Measurements from ENCODE around the gene CHST8. TPM values are rescaled to one million over a fixed set of nuclear protein-coding genes. Genes with fewer than 3 reads are reported as not detected.

CHST8 gene
- total and polyA plus RNA-seq, 2 experiments from 2014 or later: 9.3 to 38.2 TPM

DNA sequence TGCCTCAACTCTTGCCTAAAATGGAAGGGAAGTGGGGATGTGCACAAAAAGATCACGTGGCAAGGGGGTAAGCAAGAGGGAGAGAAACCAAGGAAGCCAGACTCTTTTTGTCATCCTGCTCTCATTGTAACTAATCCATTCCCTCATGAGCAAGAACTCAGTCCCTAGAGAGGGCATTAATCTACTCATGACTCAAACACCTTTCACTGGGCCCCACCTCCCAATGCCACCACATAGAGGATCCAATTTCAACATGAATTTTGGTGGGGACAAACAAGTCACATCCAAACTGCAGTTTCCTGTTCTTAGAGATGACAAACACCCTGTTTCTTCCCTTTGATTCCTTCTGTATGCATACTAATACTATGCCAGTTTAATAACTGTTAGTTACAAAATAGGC lies 11.2 kb upstream of the CHST8 start (continued):
- TF ChIP-seq, protein P1, sequence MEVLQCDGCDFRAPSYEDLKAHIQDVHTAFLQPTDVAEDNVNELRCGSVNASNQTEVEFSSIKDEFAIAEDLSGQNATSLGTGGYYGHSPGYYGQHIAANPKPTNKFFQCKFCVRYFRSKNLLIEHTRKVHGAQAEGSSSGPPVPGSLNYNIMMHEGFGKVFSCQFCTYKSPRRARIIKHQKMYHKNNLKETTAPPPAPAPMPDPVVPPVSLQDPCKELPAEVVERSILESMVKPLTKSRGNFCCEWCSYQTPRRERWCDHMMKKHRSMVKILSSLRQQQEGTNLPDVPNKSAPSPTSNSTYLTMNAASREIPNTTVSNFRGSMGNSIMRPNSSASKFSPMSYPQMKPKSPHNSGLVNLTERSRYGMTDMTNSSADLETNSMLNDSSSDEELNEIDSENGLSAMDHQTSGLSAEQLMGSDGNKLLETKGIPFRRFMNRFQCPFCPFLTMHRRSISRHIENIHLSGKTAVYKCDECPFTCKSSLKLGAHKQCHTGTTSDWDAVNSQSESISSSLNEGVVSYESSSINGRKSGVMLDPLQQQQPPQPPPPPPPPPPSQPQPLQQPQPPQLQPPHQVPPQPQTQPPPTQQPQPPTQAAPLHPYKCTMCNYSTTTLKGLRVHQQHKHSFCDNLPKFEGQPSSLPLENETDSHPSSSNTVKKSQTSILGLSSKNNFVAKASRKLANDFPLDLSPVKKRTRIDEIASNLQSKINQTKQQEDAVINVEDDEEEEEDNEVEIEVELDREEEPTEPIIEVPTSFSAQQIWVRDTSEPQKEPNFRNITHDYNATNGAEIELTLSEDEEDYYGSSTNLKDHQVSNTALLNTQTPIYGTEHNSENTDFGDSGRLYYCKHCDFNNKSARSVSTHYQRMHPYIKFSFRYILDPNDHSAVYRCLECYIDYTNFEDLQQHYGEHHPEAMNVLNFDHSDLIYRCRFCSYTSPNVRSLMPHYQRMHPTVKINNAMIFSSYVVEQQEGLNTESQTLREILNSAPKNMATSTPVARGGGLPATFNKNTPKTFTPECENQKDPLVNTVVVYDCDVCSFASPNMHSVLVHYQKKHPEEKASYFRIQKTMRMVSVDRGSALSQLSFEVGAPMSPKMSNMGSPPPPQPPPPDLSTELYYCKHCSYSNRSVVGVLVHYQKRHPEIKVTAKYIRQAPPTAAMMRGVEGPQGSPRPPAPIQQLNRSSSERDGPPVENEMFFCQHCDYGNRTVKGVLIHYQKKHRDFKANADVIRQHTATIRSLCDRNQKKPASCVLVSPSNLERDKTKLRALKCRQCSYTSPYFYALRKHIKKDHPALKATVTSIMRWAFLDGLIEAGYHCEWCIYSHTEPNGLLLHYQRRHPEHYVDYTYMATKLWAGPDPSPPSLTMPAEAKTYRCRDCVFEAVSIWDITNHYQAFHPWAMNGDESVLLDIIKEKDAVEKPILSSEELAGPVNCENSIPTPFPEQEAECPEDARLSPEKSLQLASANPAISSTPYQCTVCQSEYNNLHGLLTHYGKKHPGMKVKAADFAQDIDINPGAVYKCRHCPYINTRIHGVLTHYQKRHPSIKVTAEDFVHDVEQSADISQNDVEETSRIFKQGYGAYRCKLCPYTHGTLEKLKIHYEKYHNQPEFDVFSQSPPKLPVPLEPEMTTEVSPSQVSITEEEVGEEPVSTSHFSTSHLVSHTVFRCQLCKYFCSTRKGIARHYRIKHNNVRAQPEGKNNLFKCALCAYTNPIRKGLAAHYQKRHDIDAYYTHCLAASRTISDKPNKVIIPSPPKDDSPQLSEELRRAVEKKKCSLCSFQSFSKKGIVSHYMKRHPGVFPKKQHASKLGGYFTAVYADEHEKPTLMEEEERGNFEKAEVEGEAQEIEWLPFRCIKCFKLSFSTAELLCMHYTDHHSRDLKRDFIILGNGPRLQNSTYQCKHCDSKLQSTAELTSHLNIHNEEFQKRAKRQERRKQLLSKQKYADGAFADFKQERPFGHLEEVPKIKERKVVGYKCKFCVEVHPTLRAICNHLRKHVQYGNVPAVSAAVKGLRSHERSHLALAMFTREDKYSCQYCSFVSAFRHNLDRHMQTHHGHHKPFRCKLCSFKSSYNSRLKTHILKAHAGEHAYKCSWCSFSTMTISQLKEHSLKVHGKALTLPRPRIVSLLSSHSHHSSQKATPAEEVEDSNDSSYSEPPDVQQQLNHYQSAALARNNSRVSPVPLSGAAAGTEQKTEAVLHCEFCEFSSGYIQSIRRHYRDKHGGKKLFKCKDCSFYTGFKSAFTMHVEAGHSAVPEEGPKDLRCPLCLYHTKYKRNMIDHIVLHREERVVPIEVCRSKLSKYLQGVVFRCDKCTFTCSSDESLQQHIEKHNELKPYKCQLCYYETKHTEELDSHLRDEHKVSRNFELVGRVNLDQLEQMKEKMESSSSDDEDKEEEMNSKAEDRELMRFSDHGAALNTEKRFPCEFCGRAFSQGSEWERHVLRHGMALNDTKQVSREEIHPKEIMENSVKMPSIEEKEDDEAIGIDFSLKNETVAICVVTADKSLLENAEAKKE (CRISPR knock-in tag; IDR thresholded peaks at IDR 0.05): no peak
- TF ChIP-seq STAT1 (IDR thresholded peaks at IDR 0.05; ENCODE audit: unreplicated experiment): no peak

GRCh38 chr19:33612928-33613619 lies 8.7 kb upstream of the CHST8 start:
- Mint-ChIP-seq H3K4me1 (no peaks in the 10 kb centered on the region), H3K27ac (no peak overlapping the region), H3K4me3 (no peak overlapping the region), H3K9me3 (peaks cover 19% of the 10 kb centered on the region), H3K36me3 (ENCODE audit: low read depth) (peaks cover 5% of the 10 kb centered on the region; the same call in 2 of the 3 replicates), H3K27me3 (ENCODE audit: insufficient read depth, low read depth, poor library complexity) (peaks cover 2% of the 10 kb centered on the region)
- Histone ChIP-seq H2AFZ (no peak overlapping the region), H3K9me2 (ENCODE audit: insufficient read depth) (no peaks in the 10 kb centered on the region), H3K36me3 (ENCODE audit: insufficient read depth) (no peaks in the 10 kb centered on the region), H3K27me3 (ENCODE audit: insufficient read depth) (no peaks in the 10 kb centered on the region), H3K4me2 (no peak overlapping the region), H3K4me1 (ENCODE audit: insufficient read depth) (no peaks in the 10 kb centered on the region), H3K27ac (ENCODE audit: low read depth) (no peak overlapping the region), H3F3A (replicated peaks; ENCODE audit: low read depth) (no peaks in the 10 kb centered on the region), H4K20me1 (replicated peaks; ENCODE audit: insufficient read depth) (no peaks in the 10 kb centered on the region), H3K4me3 (no peak overlapping the region), H3K79me2 (replicated peaks; ENCODE audit: insufficient read depth) (no peaks in the 10 kb centered on the region)
- DNase-seq (ENCODE audit: low spot score) (no peak), ATAC-seq (no peak; the same call in 2 of the 3 replicates)
- TF ChIP-seq, protein P1 (CRISPR knock-in tag; IDR thresholded peaks at IDR 0.05): no peak
- TF ChIP-seq, protein P2, sequence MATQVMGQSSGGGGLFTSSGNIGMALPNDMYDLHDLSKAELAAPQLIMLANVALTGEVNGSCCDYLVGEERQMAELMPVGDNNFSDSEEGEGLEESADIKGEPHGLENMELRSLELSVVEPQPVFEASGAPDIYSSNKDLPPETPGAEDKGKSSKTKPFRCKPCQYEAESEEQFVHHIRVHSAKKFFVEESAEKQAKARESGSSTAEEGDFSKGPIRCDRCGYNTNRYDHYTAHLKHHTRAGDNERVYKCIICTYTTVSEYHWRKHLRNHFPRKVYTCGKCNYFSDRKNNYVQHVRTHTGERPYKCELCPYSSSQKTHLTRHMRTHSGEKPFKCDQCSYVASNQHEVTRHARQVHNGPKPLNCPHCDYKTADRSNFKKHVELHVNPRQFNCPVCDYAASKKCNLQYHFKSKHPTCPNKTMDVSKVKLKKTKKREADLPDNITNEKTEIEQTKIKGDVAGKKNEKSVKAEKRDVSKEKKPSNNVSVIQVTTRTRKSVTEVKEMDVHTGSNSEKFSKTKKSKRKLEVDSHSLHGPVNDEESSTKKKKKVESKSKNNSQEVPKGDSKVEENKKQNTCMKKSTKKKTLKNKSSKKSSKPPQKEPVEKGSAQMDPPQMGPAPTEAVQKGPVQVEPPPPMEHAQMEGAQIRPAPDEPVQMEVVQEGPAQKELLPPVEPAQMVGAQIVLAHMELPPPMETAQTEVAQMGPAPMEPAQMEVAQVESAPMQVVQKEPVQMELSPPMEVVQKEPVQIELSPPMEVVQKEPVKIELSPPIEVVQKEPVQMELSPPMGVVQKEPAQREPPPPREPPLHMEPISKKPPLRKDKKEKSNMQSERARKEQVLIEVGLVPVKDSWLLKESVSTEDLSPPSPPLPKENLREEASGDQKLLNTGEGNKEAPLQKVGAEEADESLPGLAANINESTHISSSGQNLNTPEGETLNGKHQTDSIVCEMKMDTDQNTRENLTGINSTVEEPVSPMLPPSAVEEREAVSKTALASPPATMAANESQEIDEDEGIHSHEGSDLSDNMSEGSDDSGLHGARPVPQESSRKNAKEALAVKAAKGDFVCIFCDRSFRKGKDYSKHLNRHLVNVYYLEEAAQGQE (IDR thresholded peaks at IDR 0.05; ENCODE audit: unreplicated experiment): no peak
- TF ChIP-seq CREB1 (CRISPR knock-in tag; IDR thresholded peaks at IDR 0.05; ENCODE audit: low read depth) (no peak), NANOG (IDR thresholded peaks at IDR 0.05; ENCODE audit: borderline replicate concordance) (no peak)

All from GM23338 (cell line).